Stimulated activated CD4-positive, alpha-beta T cell treated with anti-CD3 and anti-CD28 coated beads, Interleukin-4, amount 100 ng/mL, for 48 hours (primary cell): ENCODE measurements around the gene MAOA.
"Not testable (repeated sequence)": the region's sequence is repeated elsewhere in the genome, so short reads cannot be mapped to it uniquely, and the experiment has no call there.

Experiments
- DNase-seq, 2 donors: peaks; one replicate each; pipeline ENCODE4 v3.0.0-alpha.2; 2020; ENCODE audit warnings: low read depth in 2 of 2

MAOA gene

GRCh38 chrX:43656005-43656494 lies at the start of gene MAOA:
MAOA (plus strand) TSS chrX:43656299; CDS start chrX:43656342, 43 bp downstream.
- DNase-seq, result peak; percentile 6 to 24

- DNase-seq, result no peak
These were observed 43.7 kb upstream of the MAOA start for GRCh38 chrX:43612400-43612799.

DNA sequence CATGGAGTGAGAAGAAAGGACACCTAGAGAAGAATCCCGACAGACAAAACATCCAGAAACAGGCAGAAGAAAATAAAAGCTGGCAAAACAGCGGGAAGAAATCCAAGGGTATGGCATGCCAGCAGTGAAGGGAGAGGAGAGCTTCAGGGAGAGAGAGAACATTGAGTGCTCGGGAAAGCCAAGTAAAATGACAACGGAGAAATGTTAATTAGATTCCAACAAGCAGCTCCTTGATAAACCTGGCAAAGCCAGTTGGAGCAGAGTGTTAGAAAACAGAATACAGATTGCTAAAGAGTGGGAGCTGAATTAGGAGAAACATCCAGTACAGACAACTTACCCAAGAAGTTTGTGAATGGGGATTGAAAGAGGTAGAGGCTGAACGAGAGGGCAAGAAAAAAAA lies 40.4 kb upstream of the MAOA start:
- DNase-seq, result no peak

DNA sequence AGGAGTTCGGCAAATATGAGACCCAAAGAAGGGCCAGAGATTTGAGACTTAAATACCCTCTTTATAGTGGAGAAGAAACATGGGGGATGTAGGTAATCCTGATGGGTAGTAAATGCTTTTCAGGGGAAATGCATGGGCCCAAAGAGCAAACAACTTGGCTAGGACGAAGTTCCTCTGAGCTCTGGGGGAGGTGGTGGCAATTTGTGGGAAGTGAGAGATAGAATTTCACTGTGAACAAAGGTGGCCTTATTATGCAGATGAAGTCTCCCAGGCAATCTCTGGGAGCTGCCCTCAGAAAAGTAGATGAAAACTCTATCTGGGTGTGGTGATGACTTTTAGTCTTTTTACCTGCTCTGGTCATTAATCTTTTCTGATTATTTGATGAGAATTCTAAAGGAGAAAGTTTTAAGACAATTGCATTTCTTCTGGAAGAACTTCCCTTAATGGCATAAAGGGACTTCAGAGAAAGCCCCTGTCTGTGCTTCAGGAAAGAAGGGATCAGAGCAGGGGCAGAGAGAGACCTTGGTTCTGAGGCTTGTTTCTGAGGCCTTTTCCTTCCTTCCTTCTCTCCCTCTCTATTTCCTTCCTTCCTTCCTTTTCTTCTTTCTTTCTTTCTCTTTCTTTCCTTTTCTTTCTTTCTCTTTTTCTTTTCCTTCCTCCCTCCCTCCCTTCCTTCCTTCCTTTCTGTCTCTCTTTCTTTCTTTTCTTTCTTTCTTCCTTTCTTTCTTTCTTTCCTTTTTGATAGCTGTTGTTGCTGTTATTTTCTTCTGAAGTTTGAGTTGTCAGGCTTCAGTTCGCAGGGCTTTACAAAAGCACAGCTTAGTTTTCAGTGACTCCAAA lies 37.5 kb upstream of the MAOA start:
- DNase-seq, result no peak

GRCh38 chrX:43619861-43620260 lies 36.2 kb upstream of the MAOA start:
- not testable (repeated sequence) for DNase-seq

DNA sequence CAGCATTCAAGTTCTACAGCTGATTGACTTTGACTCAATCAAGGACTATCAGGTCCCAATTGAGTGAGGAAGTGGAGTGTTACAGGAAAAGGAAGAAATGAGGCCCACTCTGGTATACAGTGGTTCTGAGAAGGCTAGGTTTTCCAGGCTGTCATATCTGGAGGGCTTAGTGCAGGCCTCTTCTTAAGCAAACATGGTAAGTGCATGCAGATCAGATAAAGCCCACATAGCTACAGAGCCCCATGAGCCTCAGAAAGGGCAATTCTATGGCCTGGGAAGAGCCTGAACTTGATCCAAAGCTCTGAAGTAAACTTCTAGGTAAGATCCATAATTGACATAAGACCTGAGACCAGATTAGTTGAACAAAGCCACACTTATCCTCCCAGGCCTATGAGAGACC lies 29.0 kb upstream of the MAOA start:
- no peak for DNase-seq

- no peak for DNase-seq
These were observed 28.4 kb upstream of the MAOA start for GRCh38 chrX:43627669-43628068.

DNA sequence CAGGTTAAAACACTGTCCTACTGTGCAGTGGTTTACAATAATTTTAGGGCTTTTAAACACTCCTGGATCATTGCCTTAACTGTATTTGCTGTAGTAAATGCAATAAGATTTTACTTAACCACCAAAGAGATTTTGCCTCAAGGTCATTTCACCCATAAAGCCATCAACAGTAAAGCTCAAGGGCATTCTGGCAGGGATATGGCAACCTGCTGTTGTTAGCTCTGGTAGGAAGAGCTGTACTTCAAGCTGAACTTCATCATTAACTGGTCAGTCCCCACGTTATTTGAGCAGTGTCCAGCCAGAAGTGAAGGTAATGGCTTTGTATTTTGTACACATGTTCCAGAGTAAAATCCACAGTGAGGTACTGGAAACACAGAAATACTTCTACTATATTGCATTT lies 26.9 kb upstream of the MAOA start:
- DNase-seq, result no peak

- no peak for DNase-seq
These were observed 24.3 kb upstream of the MAOA start for GRCh38 chrX:43631841-43632240.

DNA sequence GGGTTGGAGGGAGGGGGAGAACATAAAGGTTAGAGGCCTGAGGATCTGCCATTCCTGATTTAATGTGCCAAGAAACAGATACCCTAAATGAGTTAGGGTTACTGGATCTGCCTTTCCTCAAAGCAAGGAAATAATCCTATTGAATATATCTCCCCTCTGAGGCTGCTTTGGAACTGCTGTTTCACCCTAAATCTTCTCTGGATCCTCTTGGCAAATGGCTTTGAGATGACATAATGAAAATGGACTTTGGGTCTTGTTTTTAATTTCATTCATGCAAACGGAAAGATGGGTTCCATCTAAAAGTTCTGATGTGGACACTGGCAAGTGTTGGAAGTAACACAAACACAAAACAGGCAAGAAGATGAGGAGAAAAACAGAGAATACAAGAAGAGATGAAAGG lies 23.0 kb upstream of the MAOA start:
- DNase-seq, result no peak

- DNase-seq, result no peak
These were observed 22.3 kb upstream of the MAOA start for GRCh38 chrX:43633757-43634156.

DNA sequence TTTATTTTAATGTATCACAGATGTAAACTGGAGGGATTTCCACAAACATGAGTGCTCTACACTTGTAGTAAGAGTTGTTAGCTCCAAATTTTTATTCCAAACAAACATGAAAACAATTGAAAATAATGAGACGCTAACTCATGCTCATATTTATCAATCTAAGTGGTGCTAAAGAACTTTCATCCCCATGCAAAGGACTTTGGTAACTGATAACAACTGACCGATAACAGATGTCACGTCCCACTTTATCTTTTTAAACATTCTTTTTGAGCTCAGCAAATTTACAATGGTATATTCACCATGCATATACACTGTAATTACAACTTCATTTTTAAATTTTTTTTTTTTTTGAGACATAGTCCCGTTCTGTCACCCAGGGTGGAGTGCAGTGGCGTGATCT lies 15.6 kb upstream of the MAOA start:
- no peak for DNase-seq

DNA sequence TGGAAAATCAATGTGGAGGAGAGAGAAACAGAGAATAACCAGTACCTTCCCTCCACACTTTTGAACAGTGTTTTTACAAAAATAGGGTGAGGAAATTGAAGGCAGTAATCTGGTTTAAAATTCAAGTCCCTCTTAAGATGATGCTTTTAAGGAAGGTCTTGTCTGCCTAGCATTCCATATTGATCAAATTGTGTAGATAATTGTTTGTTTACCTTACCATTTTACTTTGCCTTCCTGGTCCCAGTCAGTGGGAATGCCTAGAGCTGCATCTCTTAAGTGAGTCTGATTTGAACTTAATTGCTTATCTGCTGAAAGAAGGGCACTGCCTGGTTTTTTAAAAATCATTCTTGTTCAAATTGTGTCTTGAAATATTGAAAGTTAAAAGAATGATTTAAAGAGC lies 14.4 kb upstream of the MAOA start:
- no peak for DNase-seq

DNA sequence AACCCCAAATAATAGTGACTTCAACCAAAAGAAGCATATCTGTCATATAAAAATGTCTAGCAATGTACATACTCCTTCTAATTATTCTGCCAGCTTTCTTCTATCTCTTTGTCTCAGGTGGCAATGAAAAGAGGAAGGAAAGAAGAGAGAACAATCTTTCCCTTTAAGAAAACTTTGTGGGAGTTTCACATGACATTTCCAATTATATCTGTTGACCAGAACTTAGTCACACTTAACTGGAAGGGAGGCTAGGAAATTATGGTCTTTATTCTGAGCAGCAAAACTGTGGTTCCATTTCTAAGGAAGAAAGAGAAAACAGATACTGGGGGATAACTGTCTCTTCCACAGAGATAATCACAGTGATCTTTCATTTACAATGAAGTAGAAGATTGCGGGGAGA lies 12.9 kb upstream of the MAOA start:
- no peak for DNase-seq

- no peak for DNase-seq
These were observed 12.4 kb upstream of the MAOA start for GRCh38 chrX:43643662-43644061.

- DNase-seq, result no peak
These were observed 11.9 kb upstream of the MAOA start for GRCh38 chrX:43644124-43644701.

GRCh38 chrX:43646800-43647199 lies 9.3 kb upstream of the MAOA start:
- no peak for DNase-seq

DNA sequence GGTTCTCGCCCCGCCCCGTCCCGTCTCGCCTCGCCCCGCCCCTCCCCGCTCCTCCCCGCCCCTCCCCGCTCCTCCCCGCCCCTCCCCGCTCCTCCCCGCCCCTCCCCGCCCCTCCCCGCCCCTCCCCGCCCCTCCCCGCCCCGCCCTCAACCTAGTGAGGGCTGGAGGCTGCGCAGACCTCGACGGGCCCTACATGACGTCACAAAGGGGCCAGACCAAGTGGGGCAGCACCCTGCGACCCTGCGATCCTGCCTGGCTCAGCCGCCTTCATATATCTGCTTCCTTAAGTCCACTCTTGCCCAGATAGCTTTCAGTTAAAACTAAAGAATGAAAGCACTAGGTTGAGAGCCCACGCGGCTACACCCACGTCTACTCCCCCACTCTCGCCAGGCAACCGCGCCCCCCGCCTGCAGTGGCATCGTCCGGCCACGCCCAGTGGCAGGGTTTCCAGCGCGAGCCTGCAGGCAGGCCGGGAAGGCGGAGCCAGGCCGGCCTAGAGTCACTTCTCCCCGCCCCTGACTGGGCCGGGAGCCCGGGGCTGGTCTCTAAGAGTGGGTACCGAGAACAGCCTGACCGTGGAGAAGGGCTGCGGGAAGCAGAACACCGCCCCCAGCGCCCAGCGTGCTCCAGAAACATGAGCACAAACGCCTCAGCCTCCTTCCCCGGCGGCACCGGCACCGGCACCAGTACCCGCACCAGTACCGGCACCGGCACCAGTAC lies 1.5 kb upstream of the MAOA start:
- DNase-seq, result peak; percentile 70 to 74

DNA sequence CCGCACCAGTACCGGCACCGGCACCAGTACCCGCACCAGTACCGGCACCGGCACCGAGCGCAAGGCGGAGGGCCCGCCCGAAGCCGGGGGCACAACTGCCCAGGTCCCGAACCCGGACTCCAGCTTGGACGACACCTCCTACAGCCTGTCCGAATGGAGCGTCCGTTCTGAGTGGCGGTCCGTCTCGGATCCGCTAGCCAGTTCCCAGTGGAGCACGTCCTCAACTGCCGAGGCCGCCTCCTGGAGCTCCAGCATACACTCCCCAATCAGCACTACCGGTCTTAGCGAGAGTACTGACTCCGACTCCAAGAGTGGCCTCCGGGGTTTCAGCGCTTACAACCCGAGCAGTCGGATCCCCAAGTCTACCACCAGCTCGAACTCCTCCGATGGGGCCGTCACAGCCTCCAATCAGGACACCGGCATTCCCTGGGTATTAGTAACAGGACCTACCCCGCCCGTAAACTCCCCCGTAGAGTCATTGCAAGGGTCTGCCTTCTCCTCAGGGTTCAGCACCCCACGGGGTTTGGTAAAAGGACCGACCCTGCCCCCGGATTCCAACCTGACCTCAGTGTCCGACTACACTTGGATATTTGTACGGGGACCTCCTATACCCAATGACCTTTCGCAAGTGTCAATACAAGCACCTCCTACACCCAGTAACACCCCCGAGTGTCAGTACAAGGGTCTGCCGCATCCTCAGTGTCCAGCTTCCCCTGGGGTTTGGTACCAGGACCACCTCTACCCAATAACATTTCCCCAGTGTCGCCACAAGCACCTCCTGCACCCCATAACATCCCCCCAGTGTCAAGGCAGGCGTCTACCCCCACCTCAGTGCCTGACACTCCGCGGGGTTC lies 721 bp upstream of the MAOA start:
- DNase-seq, result peak in 1 of 2 donors; percentile 8

DNA sequence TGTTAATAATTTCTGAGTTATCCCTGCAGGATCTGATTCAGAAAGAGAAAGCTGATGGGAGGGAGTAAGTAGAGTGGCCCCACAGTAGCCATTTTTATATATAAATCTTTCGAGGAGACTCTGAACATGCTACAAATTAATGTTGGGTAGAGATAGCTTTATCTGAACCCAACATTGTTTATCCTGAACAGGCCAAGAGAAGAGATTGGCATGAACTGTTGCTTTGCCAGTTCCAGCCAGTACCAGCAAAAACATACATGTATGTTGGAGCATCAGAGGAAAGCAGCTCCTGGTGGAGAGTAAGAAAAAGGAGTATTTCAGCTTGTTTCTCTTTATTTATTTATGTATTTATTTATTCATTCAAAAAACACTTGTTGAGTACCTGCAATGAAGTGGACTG lies 1.6 kb downstream of the MAOA start:
- no peak for DNase-seq

- DNase-seq, result no peak
These were observed 5.6 kb downstream of the MAOA start for GRCh38 chrX:43661521-43662240.
